ENCODE measurements around the gene ADARB1.

The ADARB1 gene

GRCh38 chr21:45156459-45156858 is 82.1 kb downstream of the ADARB1 start:
- DNase-seq: no peak

GRCh38 chr21:45157932-45158331 is 83.6 kb downstream of the ADARB1 start:
- no peak for DNase-seq

- DNase-seq: no peak
These were observed 84.4 kb downstream of the ADARB1 start for GRCh38 chr21:45158491-45159423.

- DNase-seq: no peak
These were observed 85.8 kb downstream of the ADARB1 start for GRCh38 chr21:45160198-45160597.

- DNase-seq: no peak
These were observed 86.9 kb downstream of the ADARB1 start for GRCh38 chr21:45161038-45161945.

GRCh38 chr21:45162115-45162514 is 87.7 kb downstream of the ADARB1 start:
- DNase-seq: no peak

GRCh38 chr21:45162809-45163208 is 88.4 kb downstream of the ADARB1 start:
- DNase-seq: no peak

- DNase-seq: no peak
These were observed 89.2 kb downstream of the ADARB1 start for GRCh38 chr21:45163413-45164123.

- DNase-seq: no peak
These were observed 89.7 kb downstream of the ADARB1 start for GRCh38 chr21:45164124-45164511.

GRCh38 chr21:45164838-45165237 is 90.5 kb downstream of the ADARB1 start:
- DNase-seq: no peak

GRCh38 chr21:45166931-45167330 is 92.6 kb downstream of the ADARB1 start:
- DNase-seq: no peak

- no peak for DNase-seq
These were observed 93.4 kb downstream of the ADARB1 start for GRCh38 chr21:45167796-45168222.

- DNase-seq: no peak
These were observed 94.1 kb downstream of the ADARB1 start for GRCh38 chr21:45168522-45168921.

GRCh38 chr21:45169001-45169400 is 94.6 kb downstream of the ADARB1 start:
- no peak for DNase-seq

GRCh38 chr21:45169682-45170081 is 95.3 kb downstream of the ADARB1 start:
- DNase-seq: no peak

GRCh38 chr21:45170987-45171386 is 96.6 kb downstream of the ADARB1 start:
- DNase-seq: no peak

GRCh38 chr21:45172420-45172819 is 98.0 kb downstream of the ADARB1 start:
- DNase-seq: no peak

- no peak for DNase-seq
These were observed 101.1 kb downstream of the ADARB1 start for GRCh38 chr21:45175326-45176095.

- no peak for DNase-seq
These were observed 101.8 kb downstream of the ADARB1 start for GRCh38 chr21:45176141-45176540.

- DNase-seq: no peak
These were observed 102.7 kb downstream of the ADARB1 start for GRCh38 chr21:45177039-45177438.

GRCh38 chr21:45178070-45178608 is 103.8 kb downstream of the ADARB1 start:
- no peak for DNase-seq

GRCh38 chr21:45178971-45179370 is 104.6 kb downstream of the ADARB1 start:
- DNase-seq: no peak
